ENCODE results near the gene SPRR1B. TPM values are rescaled to one million over a fixed set of nuclear protein-coding genes. Genes with fewer than 3 reads are reported as not detected.

The SPRR1B gene, protein sequence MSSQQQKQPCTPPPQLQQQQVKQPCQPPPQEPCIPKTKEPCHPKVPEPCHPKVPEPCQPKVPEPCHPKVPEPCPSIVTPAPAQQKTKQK
- not detected for total RNA-seq

GRCh38 chr1:153030895-153031294 lies at the start of gene SPRR1B:
TSS of gene SPRR1B (plus strand) at chr1:153031203. CDS start at chr1:153032346, 1,143 bp downstream.
- H3K27me3 ChIP-seq, result no peaks in the 10 kb centered on the region
- no peak for TF ChIP-seq CTCF (IDR thresholded peaks at IDR 0.05)
- TF ChIP-seq POLR2A (IDR thresholded peaks at IDR 0.05), result no peak
- no peak for ATAC-seq

GRCh38 chr1:152982076-152982475 lies 48.9 kb upstream of the SPRR1B start:
- Histone ChIP-seq H3K27ac (no peak overlapping the region), H3K4me3 (no peak overlapping the region), H3K36me3 (replicated peaks in 1 of 2; ENCODE audit: insufficient read depth in 1 of 2, low read depth in 2 of 2) (no peaks in the 10 kb centered on the region), H3K27me3 (no peaks in the 10 kb centered on the region), H3K4me1 (no peaks in the 10 kb centered on the region), H3K9me3 (no peaks in the 10 kb centered on the region)
- no peak for DNase-seq
- TF ChIP-seq POLR2A (IDR thresholded peaks at IDR 0.05) (no peak), CTCF (IDR thresholded peaks at IDR 0.05) (no peak)
- no peak for ATAC-seq
- intact Hi-C loops (cut with DNase I), result no loop called here
- 86 to 87% methylated on average over 4 of the region's 4 CpGs for WGBS, 2 donors

More at GRCh38 chr1:153030895-153031294, at the start of gene SPRR1B:
- DNase-seq, result no peak
- no peaks in the 10 kb centered on the region for H3K4me1 ChIP-seq
- H3K27ac ChIP-seq, result no peak within 1 kb of the TSS
- intact Hi-C loops (cut with DNase I), result no loop called here
- H3K36me3 ChIP-seq (replicated peaks in 1 of 2; ENCODE audit: insufficient read depth in 1 of 2, low read depth in 2 of 2), result no peaks in the 10 kb centered on the region
- H3K9me3 ChIP-seq, result no peaks in the 10 kb centered on the region
- no peak within 1 kb of the TSS for H3K4me3 ChIP-seq

GRCh38 chr1:152983234-152983633 lies 47.8 kb upstream of the SPRR1B start:
- intact Hi-C loops (cut with DNase I), result no loop called here
- no peaks in the 10 kb centered on the region for H3K9me3 ChIP-seq
- no peaks in the 10 kb centered on the region for H3K4me1 ChIP-seq
- DNase-seq (no peak), ATAC-seq (no peak)
- no peak for TF ChIP-seq CTCF (IDR thresholded peaks at IDR 0.05)
- no peak for TF ChIP-seq POLR2A (IDR thresholded peaks at IDR 0.05)
- H3K27me3 ChIP-seq, result no peaks in the 10 kb centered on the region
- no peak overlapping the region for H3K4me3 ChIP-seq
- H3K36me3 ChIP-seq (replicated peaks in 1 of 2; ENCODE audit: insufficient read depth in 1 of 2, low read depth in 2 of 2), result no peaks in the 10 kb centered on the region
- H3K27ac ChIP-seq, result no peak overlapping the region

GRCh38 chr1:152983743-152984142 lies 47.3 kb upstream of the SPRR1B start, which contains the start of gene SPRR1A:
TSS of gene SPRR1A (plus strand) at chr1:152984081. CDS start at chr1:152985231, 1,150 bp downstream.
- WGBS, 2 donors, result 63 to 93% methylated on average over 3 of the region's 3 CpGs
- no peak for ATAC-seq

More at GRCh38 chr1:152983743-152984142, 47.3 kb upstream of the SPRR1B start, which contains the start of gene SPRR1A:
- TF ChIP-seq POLR2A (IDR thresholded peaks at IDR 0.05), result no peak
- TF ChIP-seq CTCF (IDR thresholded peaks at IDR 0.05), result no peak
- no peak within 1 kb of the TSS for H3K27ac ChIP-seq
- no peaks in the 10 kb centered on the region for H3K4me1 ChIP-seq
- no peaks in the 10 kb centered on the region for H3K27me3 ChIP-seq
- DNase-seq, result no peak
- intact Hi-C loops (cut with DNase I), result no loop called here
- no peaks in the 10 kb centered on the region for H3K36me3 ChIP-seq (replicated peaks in 1 of 2; ENCODE audit: insufficient read depth in 1 of 2, low read depth in 2 of 2)
- no peaks in the 10 kb centered on the region for H3K9me3 ChIP-seq
- H3K4me3 ChIP-seq, result no peak within 1 kb of the TSS

All from body of pancreas (tissue), 4 donors.